Measurements from ENCODE around the gene SOS2.

GRCh38 chr14:50082308-50082742 lies 149.1 kb downstream of the SOS2 start:
- no peak for TF ChIP-seq POLR2AphosphoS5 (IDR thresholded peaks at IDR 0.05)
- no peak for TF ChIP-seq CTCF (IDR thresholded peaks at IDR 0.05)

Measured in prostate gland (tissue), 2 donors.